ENCODE data around the gene RNF150. TPM values are rescaled to one million over a fixed set of nuclear protein-coding genes. Genes with fewer than 3 reads are reported as not detected.

Gene RNF150
- total RNA-seq, 2 donors from 2014 or later: 2.3 to 4.6 TPM

DNA sequence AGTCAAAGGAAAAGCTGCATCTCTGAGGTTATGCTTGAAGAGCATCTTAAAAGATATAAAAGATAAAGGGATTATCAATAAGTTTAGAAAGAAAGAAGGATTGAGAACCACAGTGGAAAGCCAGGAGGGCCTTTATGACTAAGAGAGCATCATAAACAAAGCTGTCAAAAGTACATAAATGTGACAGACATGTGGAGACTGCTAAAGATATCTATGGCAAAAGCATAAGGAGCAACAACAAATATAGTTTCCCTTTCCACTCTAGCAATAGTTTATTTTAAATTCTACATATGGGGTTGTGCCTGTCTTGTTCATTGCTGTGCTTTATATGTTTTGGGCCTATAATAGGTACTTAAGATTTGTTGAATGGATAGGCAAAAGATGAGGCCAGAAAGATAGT lies 97.3 kb downstream of the RNF150 start:
- DNase-seq (no peak), ATAC-seq (no peak)
- no peak for TF ChIP-seq POLR2A (IDR thresholded peaks at IDR 0.05)
- TF ChIP-seq CTCF (IDR thresholded peaks at IDR 0.05): no peak
- no peaks in the 10 kb centered on the region for H3K4me1 ChIP-seq
- no peaks in the 10 kb centered on the region for H3K9me3 ChIP-seq
- no peaks in the 10 kb centered on the region for H3K36me3 ChIP-seq (replicated peaks in 1 of 2; ENCODE audit: insufficient read depth in 1 of 2, low read depth in 2 of 2)
- H3K27me3 ChIP-seq: no peaks in the 10 kb centered on the region
- intact Hi-C loops (cut with DNase I): no loop called here
- H3K27ac ChIP-seq: no peak overlapping the region
- H3K4me3 ChIP-seq: no peak overlapping the region

GRCh38 chr4:141028024-141028529 lies 105.2 kb downstream of the RNF150 start:
- 31% methylated on average over 2 of the region's 2 CpGs for WGBS, 2 donors
- peak; percentile 64 for ATAC-seq

DNA sequence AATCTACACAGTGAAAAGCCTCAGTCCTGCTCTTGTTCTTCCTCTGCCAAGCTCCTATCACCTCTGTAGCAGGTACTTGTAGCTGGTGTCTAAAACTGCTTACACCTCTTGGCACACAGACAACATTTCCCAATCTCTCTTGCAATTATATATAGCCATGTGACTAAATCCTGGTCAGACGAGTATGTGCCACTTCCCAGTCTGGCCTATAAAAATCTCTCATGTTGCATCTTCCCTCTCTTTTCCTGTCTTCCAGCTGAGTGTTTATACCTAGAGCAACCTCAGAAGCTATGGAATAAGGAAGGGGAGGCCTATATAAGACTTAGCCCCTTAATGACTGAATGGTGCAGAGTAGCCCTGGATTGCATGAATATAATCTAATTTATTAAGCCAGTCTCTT lies 105.8 kb downstream of the RNF150 start:
- Histone ChIP-seq H3K36me3 (replicated peaks in 1 of 2; ENCODE audit: insufficient read depth in 1 of 2, low read depth in 2 of 2) (no peaks in the 10 kb centered on the region), H3K4me3 (no peak overlapping the region), H3K9me3 (no peaks in the 10 kb centered on the region), H3K4me1 (peaks cover 4% of the 10 kb centered on the region), H3K27me3 (no peaks in the 10 kb centered on the region), H3K27ac (peak overlapping the region in 1 of 4 donors; percentile 2)
- intact Hi-C loops (cut with DNase I): no loop called here
- no peak for TF ChIP-seq POLR2A (IDR thresholded peaks at IDR 0.05)
- no peak for TF ChIP-seq CTCF (IDR thresholded peaks at IDR 0.05)
- DNase-seq: peak in 1 of 4 donors; percentile 18
- 14 to 28% methylated on average over 1 of the region's 1 CpG for WGBS, 2 donors
- peak; percentile 59 for ATAC-seq

More at GRCh38 chr4:141028024-141028529, 105.2 kb downstream of the RNF150 start:
- H3K27ac ChIP-seq: peak overlapping the region in 1 of 4 donors; percentile 2
- intact Hi-C loops (cut with DNase I): no loop called here
- H3K9me3 ChIP-seq: no peaks in the 10 kb centered on the region
- TF ChIP-seq POLR2A (IDR thresholded peaks at IDR 0.05): no peak
- no peaks in the 10 kb centered on the region for H3K36me3 ChIP-seq (replicated peaks in 1 of 2; ENCODE audit: insufficient read depth in 1 of 2, low read depth in 2 of 2)
- no peaks in the 10 kb centered on the region for H3K27me3 ChIP-seq
- H3K4me1 ChIP-seq: peaks cover 4% of the 10 kb centered on the region
- H3K4me3 ChIP-seq: no peak overlapping the region
- no peak for DNase-seq

GRCh38 chr4:141026900-141027299 lies 106.4 kb downstream of the RNF150 start:
- WGBS, 2 donors: 75 to 76% methylated on average over 7 of the region's 7 CpGs
- no peak overlapping the region for H3K27ac ChIP-seq
- peaks cover 4% of the 10 kb centered on the region for H3K4me1 ChIP-seq
- TF ChIP-seq CTCF (IDR thresholded peaks at IDR 0.05) (no peak), POLR2A (IDR thresholded peaks at IDR 0.05) (no peak)
- no peaks in the 10 kb centered on the region for H3K27me3 ChIP-seq
- intact Hi-C loops (cut with DNase I): no loop called here
- no peaks in the 10 kb centered on the region for H3K36me3 ChIP-seq (replicated peaks in 1 of 2; ENCODE audit: insufficient read depth in 1 of 2, low read depth in 2 of 2)
- H3K4me3 ChIP-seq: no peak overlapping the region
- no peak for ATAC-seq
- DNase-seq: no peak
- no peaks in the 10 kb centered on the region for H3K9me3 ChIP-seq

GRCh38 chr4:141023051-141023450 lies 110.2 kb downstream of the RNF150 start:
- DNase-seq (no peak), ATAC-seq (no peak)
- 71 to 91% methylated on average over 1 of the region's 1 CpG for WGBS, 2 donors
- Histone ChIP-seq H3K27me3 (no peaks in the 10 kb centered on the region), H3K4me3 (no peak overlapping the region), H3K36me3 (replicated peaks in 1 of 2; ENCODE audit: insufficient read depth in 1 of 2, low read depth in 2 of 2) (no peaks in the 10 kb centered on the region), H3K27ac (no peak overlapping the region), H3K4me1 (peaks cover 4% of the 10 kb centered on the region), H3K9me3 (no peaks in the 10 kb centered on the region)
- intact Hi-C loops (cut with DNase I): no loop called here
- TF ChIP-seq POLR2A (IDR thresholded peaks at IDR 0.05) (no peak), CTCF (IDR thresholded peaks at IDR 0.05) (no peak)

Data from body of pancreas (tissue), 4 donors.